H1 (cell line): ENCODE measurements around the gene QRICH2. TPM values are rescaled to one million over a fixed set of nuclear protein-coding genes. Genes with fewer than 3 reads are reported as not detected.

Experiments used
- CTCF ChIA-PET: fragments of 300-600 bp; sonication (Branson Sonifier 250); formaldehyde crosslinking; loops from one replicate; lab custom pipeline; 2021; ENCODE audit not compliant: partially characterized antibody; lab: Charles Lee
- POLR2A ChIA-PET: fragments of 300-600 bp; sonication (Branson Sonifier 250); formaldehyde crosslinking; loops from one replicate; lab custom pipeline; 2021; ENCODE audit warnings: inconsistent platforms; ENCODE audit not compliant: partially characterized antibody; lab: Charles Lee
- DNase-seq, 2 experiments: peaks; one replicate each; pipeline versions ENCODE4 v3.0.0 to v3.0.0-alpha.2; 2010 to 2022; ENCODE audit warnings: low spot score in 2 of 2, low read depth in 1 of 2, mixed read lengths in 1 of 2
- FAIRE-seq: peaks from 2 replicates; lab custom pipeline; 2011; peaks lifted over from hg19 to GRCh38; lab: Jason Lieb, UNC
- H2AFZ ChIP-seq: 2 replicates; pipeline ENCODE4 v1.8.1; 2012; ENCODE audit warnings: low read length, inconsistent platforms
- H2AK5ac ChIP-seq: 2 replicates; pipeline ENCODE4 v1.6.1; 2013; ENCODE audit warnings: low read depth, low read length
- H2BK120ac ChIP-seq: replicated peaks from 2 replicates; pipeline ENCODE3; 2013; ENCODE audit warnings: low read depth, low read length, inconsistent platforms
- H2BK12ac ChIP-seq: 2 replicates; pipeline ENCODE4 v1.6.1; 2013; ENCODE audit warnings: low read depth, low read length
- H2BK15ac ChIP-seq: 2 replicates; pipeline ENCODE4 v1.6.1; 2013; ENCODE audit warnings: low read length
- H2BK20ac ChIP-seq: 2 replicates; pipeline ENCODE4 v1.6.1; 2013; ENCODE audit warnings: low read length
- H2BK5ac ChIP-seq: 2 replicates; pipeline ENCODE4 v1.6.1; 2013; ENCODE audit warnings: low read depth, low read length
- H3K14ac ChIP-seq: 2 replicates; pipeline ENCODE4 v1.6.1; 2013; ENCODE audit warnings: inconsistent platforms; ENCODE audit not compliant: insufficient read length
- H3K18ac ChIP-seq: 2 replicates; pipeline ENCODE4 v1.6.1; 2013; ENCODE audit warnings: low read length; ENCODE audit errors: extremely low read depth
- H3K23ac ChIP-seq: 2 replicates; pipeline ENCODE4 v1.6.1; 2013; ENCODE audit warnings: inconsistent platforms; ENCODE audit not compliant: insufficient read length
- H3K23me2 ChIP-seq: 2 replicates; pipeline ENCODE4 v1.6.1; 2013; ENCODE audit warnings: low read depth, low read length
- H3K27ac ChIP-seq: 2 replicates; pipeline ENCODE4 v1.6.1; 2011; ENCODE audit warnings: low read depth, low read length, inconsistent platforms
- H3K27me3 ChIP-seq, 4 experiments: replicated peaks in 1 of 4; 1 replicate in 1 of 4; 2 replicates in 3 of 4; pipeline versions ENCODE4 v1.6.1 to v1.8.1; 2011 to 2013; ENCODE audit warnings: low read length in 3 of 4, mild to moderate bottlenecking in 3 of 4, inconsistent platforms in 2 of 4, mixed read lengths in 2 of 4, moderate library complexity in 1 of 4; ENCODE audit not compliant: control insufficient read depth in 3 of 4, insufficient read depth in 3 of 4; ENCODE audit errors: extremely low read depth in 1 of 4
- H3K36me3 ChIP-seq, 4 experiments: 2 replicates each; pipeline versions ENCODE4 v1.6.1 to v1.8.1; 2011 to 2013; ENCODE audit warnings: mild to moderate bottlenecking in 4 of 4, low read length in 3 of 4, moderate library complexity in 2 of 4, control low read depth in 1 of 4, inconsistent platforms in 1 of 4; ENCODE audit not compliant: insufficient read depth in 4 of 4, control insufficient read depth in 2 of 4
- H3K4ac ChIP-seq: replicated peaks from 2 replicates; pipeline ENCODE3; 2013; ENCODE audit warnings: low read length, low read depth, mixed read lengths, inconsistent platforms; ENCODE audit not compliant: insufficient read length
- H3K4me1 ChIP-seq, 4 experiments: replicated peaks in 1 of 4; 1 replicate in 1 of 4; 2 replicates in 3 of 4; pipeline versions ENCODE4 v1.6.1 to v1.8.1; 2011 to 2013; ENCODE audit warnings: low read length in 3 of 4, inconsistent platforms in 2 of 4, mixed read lengths in 1 of 4; ENCODE audit not compliant: insufficient read depth in 4 of 4, control insufficient read depth in 3 of 4
- H3K4me2 ChIP-seq, 2 experiments: 2 replicates each; pipeline versions ENCODE4 v1.6.1 to v1.8.1; 2011 to 2013; ENCODE audit warnings: low read depth in 2 of 2, low read length in 2 of 2, control low read depth in 1 of 2, inconsistent platforms in 1 of 2, mild to moderate bottlenecking in 1 of 2; ENCODE audit not compliant: insufficient read depth in 1 of 2
- H3K4me3 ChIP-seq, 4 experiments: fragments of 200-600, 300-600 bp in 1 of 4; sonication (generic), shearing (Covaris generic), sonication (Bioruptor Twin) in 1 of 4; 2 replicates each; pipeline versions ENCODE4 v1.5.1 to v1.8.1; 2011 to 2016; ENCODE audit warnings: low read length in 4 of 4, low read depth in 3 of 4, control low read depth in 2 of 4, inconsistent platforms in 2 of 4, mild to moderate bottlenecking in 2 of 4, mixed read lengths in 1 of 4, moderate library complexity in 1 of 4; ENCODE audit not compliant: insufficient read depth in 2 of 4; ENCODE audit errors: extremely low read depth in 1 of 4
- H3K56ac ChIP-seq: replicated peaks from 2 replicates; pipeline ENCODE3; 2013; ENCODE audit warnings: low read depth, mild to moderate bottlenecking, mixed read lengths, low read length, inconsistent platforms; ENCODE audit not compliant: insufficient read length
- H3K79me1 ChIP-seq: 2 replicates; pipeline ENCODE4 v1.6.1; 2013; ENCODE audit warnings: low read depth, low read length, control low read depth
- H3K79me2 ChIP-seq, 2 experiments: 2 replicates each; pipeline versions ENCODE4 v1.6.1 to v1.8.1; 2012 to 2013; ENCODE audit warnings: low read length in 2 of 2, mild to moderate bottlenecking in 2 of 2, inconsistent platforms in 1 of 2; ENCODE audit not compliant: insufficient read depth in 2 of 2, control insufficient read depth in 1 of 2
- H3K9ac ChIP-seq, 4 experiments: replicated peaks in 1 of 4; 1 replicate in 1 of 4; 2 replicates in 3 of 4; pipeline versions ENCODE4 v1.6.1 to v1.8.1; 2011 to 2013; ENCODE audit warnings: low read depth in 3 of 4, low read length in 3 of 4, control low read depth in 2 of 4, mild to moderate bottlenecking in 2 of 4, moderate library complexity in 2 of 4, inconsistent platforms in 1 of 4; ENCODE audit errors: extremely low read depth in 1 of 4
- H3K9me3 ChIP-seq, 2 experiments: 2 replicates each; pipeline versions ENCODE4 v1.6.1 to v1.8.1; 2012 to 2013; ENCODE audit warnings: mild to moderate bottlenecking in 2 of 2, moderate library complexity in 2 of 2, control low read depth in 1 of 2, inconsistent platforms in 1 of 2, low read depth in 1 of 2, low read length in 1 of 2, mixed read lengths in 1 of 2; ENCODE audit not compliant: insufficient read depth in 2 of 2
- H4K20me1 ChIP-seq, 2 experiments: replicated peaks in 1 of 2; 2 replicates each; pipeline versions ENCODE3 to v1.8.1; 2011 to 2013; ENCODE audit warnings: inconsistent platforms in 2 of 2, low read length in 2 of 2, mild to moderate bottlenecking in 1 of 2; ENCODE audit not compliant: insufficient read depth in 2 of 2, control insufficient read depth in 1 of 2
- H4K5ac ChIP-seq: 2 replicates; pipeline ENCODE4 v1.6.1; 2013; ENCODE audit warnings: low read length, low read depth, mixed read lengths, inconsistent platforms; ENCODE audit not compliant: insufficient read length
- H4K8ac ChIP-seq: 2 replicates; pipeline ENCODE4 v1.8.0; 2013; ENCODE audit warnings: mild to moderate bottlenecking, moderate library complexity, low read length, inconsistent platforms; ENCODE audit not compliant: insufficient read depth; ENCODE audit errors: extremely low read depth
- H4K91ac ChIP-seq: replicated peaks from 2 replicates; pipeline ENCODE3; 2013; ENCODE audit warnings: low read length, mixed read lengths, inconsistent platforms; ENCODE audit not compliant: insufficient read length
- CBX8 ChIP-seq: fragments of 300-800, 300-1000 bp; sonication (generic); IDR thresholded peaks from 2 replicates; pipeline ENCODE4 v1.7.1; 2016; ENCODE audit warnings: low read depth, low read length, borderline replicate concordance
- CEBPB ChIP-seq: IDR thresholded peaks from 2 replicates; pipeline ENCODE4 v1.6.1; 2012; ENCODE audit warnings: low read depth, low read length
- GABPA ChIP-seq: IDR thresholded peaks from 2 replicates; pipeline ENCODE4 v1.6.1; 2011; ENCODE audit warnings: mild to moderate bottlenecking, low read length, moderate library complexity, borderline replicate concordance; ENCODE audit not compliant: insufficient read depth
- HDAC6 ChIP-seq: IDR thresholded peaks from one replicate; pipeline ENCODE4 v1.7.1; 2012; ENCODE audit warnings: low read depth, mild to moderate bottlenecking, inconsistent platforms, low read length, moderate library complexity
- MAFK ChIP-seq: IDR thresholded peaks from 2 replicates; pipeline ENCODE4 v1.6.1; 2012; ENCODE audit warnings: low read depth, mild to moderate bottlenecking, improper control_type of control experiment, low read length
- NRF1 ChIP-seq: IDR thresholded peaks from 2 replicates; pipeline ENCODE4 v1.6.1; 2011; ENCODE audit warnings: mild to moderate bottlenecking, low read depth, low read length, improper control_type of control experiment
- RAD21 ChIP-seq, 2 experiments: IDR thresholded peaks in 1 of 2; conservative IDR thresholded peaks in 1 of 2; 2 replicates each; pipeline ENCODE4 v1.6.1; 2011; ENCODE audit warnings: low read depth in 2 of 2, low read length in 2 of 2, improper control_type of control experiment in 1 of 2, inconsistent platforms in 1 of 2, mild to moderate bottlenecking in 1 of 2, moderate library complexity in 1 of 2
- RFX5 ChIP-seq: IDR thresholded peaks from 2 replicates; pipeline ENCODE4 v1.6.1; 2011; ENCODE audit warnings: low read depth, low read length, improper control_type of control experiment, borderline replicate concordance
- SP1 ChIP-seq: IDR thresholded peaks from 2 replicates; pipeline ENCODE4 v1.6.1; 2011; ENCODE audit warnings: low read depth, low read length
- SRF ChIP-seq: IDR thresholded peaks from 2 replicates; pipeline ENCODE4 v1.6.1; 2011; ENCODE audit warnings: mild to moderate bottlenecking, low read depth, low read length, moderate library complexity
- TBP ChIP-seq: IDR thresholded peaks from 2 replicates; pipeline ENCODE4 v1.6.1; 2011; ENCODE audit warnings: low read depth, low read length, improper control_type of control experiment
- ZNF274 ChIP-seq: IDR thresholded peaks from 2 replicates; pipeline ENCODE4 v1.7.0; 2012; ENCODE audit warnings: low read length, borderline replicate concordance; ENCODE audit errors: extremely low read depth
- WGBS, 2 experiments: shearing (Covaris generic) in 1 of 2; methylation state at CpG; one replicate each; pipeline versions ENCODE4 v1.1.6 to v1.1.7; 2013 to 2015; ENCODE audit warnings: low lambda C conversion rate in 2 of 2, mixed read lengths in 2 of 2, inconsistent platforms in 1 of 2, low coverage in 1 of 2, missing lambda C conversion rate in 1 of 2; ENCODE audit not compliant: insufficient replicate concordance in 2 of 2, insufficient coverage in 1 of 2, insufficient read length in 1 of 2; ENCODE audit errors: extremely low coverage in 1 of 2, missing lambda C conversion rate in 1 of 2; 5-methylcytosine and 5-hydroxymethylcytosine counted together
- polyA plus RNA-seq, 7 experiments: library from polyadenylated mRNA; depleted of rRNA in 3 of 7; stranded (reverse) in 5 of 7; unstranded in 2 of 7; fragments of >200 nt in 5 of 7; fragments of 200-250 nt in 2 of 7; gene quantifications; 1 replicate in 5 of 7; 2 replicates in 1 of 7; 4 replicates in 1 of 7; pipeline versions ENCODE4 v1.2.1 to v1.2.3, GENCODE V29; 2011 to 2013; ENCODE audit warnings: missing spikeins in 2 of 7, mixed read lengths in 2 of 7
- total RNA-seq: library from RNA; stranded (reverse); fragmentation: NEBNext Ultra II Directional; extraction: Animal tissue kit (Norgen Biotek cat#: 25700); gene quantifications from 2 replicates; pipeline ENCODE4 v1.2.1, GENCODE V29; 2021
- TF ChIP-seq, protein P1 (sequence below): IDR thresholded peaks from 2 replicates; pipeline ENCODE4 v1.6.1; 2011; ENCODE audit warnings: low read depth, mild to moderate bottlenecking, low read length; ENCODE audit not compliant: insufficient read depth

QRICH2 gene
- total and polyA plus RNA-seq, 2 of the 8 experiments (the other 6 are each of a cell fraction or from before 2014, with no cell fraction given): 2.8 to 3.8 TPM

DNA sequence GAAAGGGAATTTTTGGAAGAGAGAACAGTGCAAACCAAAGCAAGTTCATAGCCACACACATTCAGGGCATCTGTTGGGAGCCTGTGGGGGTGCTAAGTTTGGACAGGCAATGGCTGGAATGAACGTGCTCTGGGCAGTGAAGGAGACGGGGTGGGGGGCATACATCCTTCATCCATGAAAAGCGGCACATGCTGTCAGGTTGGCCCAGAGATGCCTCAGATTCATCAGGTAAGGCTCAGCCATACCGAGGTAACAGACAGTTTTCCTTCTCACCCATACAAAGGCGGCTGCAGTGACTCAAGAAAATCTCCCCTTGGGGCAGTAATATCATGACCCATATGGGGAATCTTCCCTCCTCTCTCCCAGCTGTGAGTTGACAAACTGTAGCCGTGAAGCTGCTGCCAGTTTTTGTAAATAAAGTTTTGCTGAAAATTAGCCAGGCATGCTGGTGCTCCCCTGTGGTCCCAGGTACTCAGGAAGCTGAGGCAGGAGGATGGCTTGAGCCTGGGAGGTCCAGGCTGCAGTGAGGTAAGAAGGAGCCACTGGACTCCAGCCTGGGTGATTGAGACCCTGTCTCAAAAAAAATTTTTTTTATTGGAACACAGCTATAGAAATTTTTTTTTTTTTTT is 52.2 kb downstream of the QRICH2 start:
- Histone ChIP-seq H3K9ac (no peak overlapping the region), H3K79me1 (no peaks in the 10 kb centered on the region), H4K5ac (no peak overlapping the region), H3K4me2 (no peak overlapping the region), H2BK12ac (no peak overlapping the region), H3K18ac (no peak overlapping the region), H3K56ac (no peak overlapping the region), H4K8ac (no peak overlapping the region), H2AFZ (no peak overlapping the region), H3K4me1 (no peaks in the 10 kb centered on the region), H3K23ac (no peak overlapping the region), H3K36me3 (no peaks in the 10 kb centered on the region), H3K4ac (no peak overlapping the region), H2AK5ac (no peak overlapping the region), H3K27me3 (no peaks in the 10 kb centered on the region; a peak in 1 of 7 replicates), H2BK5ac (no peak overlapping the region), H3K14ac (no peak overlapping the region), H3K23me2 (no peaks in the 10 kb centered on the region), H3K79me2 (no peaks in the 10 kb centered on the region), H2BK120ac (no peak overlapping the region), H3K4me3 (no peak overlapping the region), H3K9me3 (no peaks in the 10 kb centered on the region; a peak in 1 of 4 replicates), H2BK20ac (no peak overlapping the region), H4K20me1 (no peaks in the 10 kb centered on the region), H4K91ac (no peak overlapping the region), H2BK15ac (no peak overlapping the region), H3K27ac (no peak overlapping the region)
- DNase-seq (no peak), FAIRE-seq (no peak)
- ChIA-PET CTCF (interaction anchor here (0.7 to 2.4 kb wide), 8 partner anchors 11 to 222 kb away, joined by 3 to 7 read pairs (median 4); no protein-coding TSS in a partner anchor), POLR2A (interaction anchor here (1.7 kb wide), 1 partner anchor 9 kb away, joined by 5 read pairs; the partner anchor contains the start of gene UBALD2)
- 93% methylated on average over 6 of the region's 6 CpGs; no CpG with 5 or more reads in 1 of the 2 experiments for WGBS, 2 experiments
- TF ChIP-seq SP1: no peak
- no peak for TF ChIP-seq SRF
- no peak for TF ChIP-seq CBX8
- TF ChIP-seq HDAC6: no peak
- TF ChIP-seq CEBPB: no peak
- TF ChIP-seq TBP: no peak
- TF ChIP-seq GABPA: no peak
- no peak for TF ChIP-seq RFX5
- no peak for TF ChIP-seq RAD21 (IDR thresholded peaks at IDR 0.05 in 1 of 2, conservative IDR thresholded peaks at IDR 0.05 in 1 of 2; ENCODE audit: low read depth in 2 of 2, low read length in 2 of 2)
- no peak for TF ChIP-seq MAFK
- TF ChIP-seq NRF1: no peak
- TF ChIP-seq ZNF274: no peak
- TF ChIP-seq, protein P1, sequence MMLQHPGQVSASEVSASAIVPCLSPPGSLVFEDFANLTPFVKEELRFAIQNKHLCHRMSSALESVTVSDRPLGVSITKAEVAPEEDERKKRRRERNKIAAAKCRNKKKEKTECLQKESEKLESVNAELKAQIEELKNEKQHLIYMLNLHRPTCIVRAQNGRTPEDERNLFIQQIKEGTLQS: no peak
